ENCODE measurements around the gene RAD51.
A peak's percentile ranks its signal among the peaks of the same experiment; 100 is the strongest.

The RAD51 gene

GRCh38 chr15:40750885-40751284 lies 55.9 kb downstream of the RAD51 start:
- no peaks in the 10 kb centered on the region for H3K9me3 ChIP-seq (ENCODE audit: control insufficient read depth, low read length)
- no peaks in the 10 kb centered on the region for H3K36me3 ChIP-seq (ENCODE audit: control insufficient read depth, insufficient read depth, low read length)
- no peak overlapping the region for H3K4me3 ChIP-seq (ENCODE audit: low read length)
- no peak overlapping the region for H3K9ac ChIP-seq (ENCODE audit: low read length)
- peaks cover 6% of the 10 kb centered on the region for H3K27me3 ChIP-seq (ENCODE audit: control insufficient read depth, insufficient read depth, low read length)
- peaks cover 10% of the 10 kb centered on the region for H3K4me1 ChIP-seq (ENCODE audit: control insufficient read depth, insufficient read depth, low read length)

GRCh38 chr15:40751745-40752144 lies 56.8 kb downstream of the RAD51 start:
- H3K9me3 ChIP-seq (ENCODE audit: control insufficient read depth, low read length): no peaks in the 10 kb centered on the region
- no peaks in the 10 kb centered on the region for H3K36me3 ChIP-seq (ENCODE audit: control insufficient read depth, insufficient read depth, low read length)
- peaks cover 6% of the 10 kb centered on the region for H3K27me3 ChIP-seq (ENCODE audit: control insufficient read depth, insufficient read depth, low read length)
- H3K9ac ChIP-seq (ENCODE audit: low read length): no peak overlapping the region
- peaks cover 10% of the 10 kb centered on the region for H3K4me1 ChIP-seq (ENCODE audit: control insufficient read depth, insufficient read depth, low read length)
- H3K4me3 ChIP-seq (ENCODE audit: low read length): no peak overlapping the region

- H3K4me1 ChIP-seq (ENCODE audit: control insufficient read depth, insufficient read depth, low read length): peaks cover 10% of the 10 kb centered on the region
- peak overlapping the region; percentile 82 for H3K4me3 ChIP-seq (ENCODE audit: low read length)
- peak overlapping the region; percentile 92 for H3K9ac ChIP-seq (ENCODE audit: low read length)
- no peaks in the 10 kb centered on the region for H3K9me3 ChIP-seq (ENCODE audit: control insufficient read depth, low read length)
- no peaks in the 10 kb centered on the region for H3K27me3 ChIP-seq (ENCODE audit: control insufficient read depth, insufficient read depth, low read length)
- no peaks in the 10 kb centered on the region for H3K36me3 ChIP-seq (ENCODE audit: control insufficient read depth, insufficient read depth, low read length)
Measured at GRCh38 chr15:40754574-40754882, 59.6 kb downstream of the RAD51 start.

GRCh38 chr15:40754883-40755811 lies 60.2 kb downstream of the RAD51 start, which contains the start of gene RMDN3:
RMDN3 (minus strand) TSS chr15:40755254; CDS start chr15:40754783, 471 bp downstream.
- peaks cover 10% of the 10 kb centered on the region for H3K4me1 ChIP-seq (ENCODE audit: control insufficient read depth, insufficient read depth, low read length)
- H3K4me3 ChIP-seq (ENCODE audit: low read length): peak within 1 kb of the TSS; percentile 82
- H3K36me3 ChIP-seq (ENCODE audit: control insufficient read depth, insufficient read depth, low read length): no peaks in the 10 kb centered on the region
- H3K9me3 ChIP-seq (ENCODE audit: control insufficient read depth, low read length): no peaks in the 10 kb centered on the region
- H3K9ac ChIP-seq (ENCODE audit: low read length): peak within 1 kb of the TSS; percentile 92
- no peaks in the 10 kb centered on the region for H3K27me3 ChIP-seq (ENCODE audit: control insufficient read depth, insufficient read depth, low read length)

- H3K9me3 ChIP-seq (ENCODE audit: control insufficient read depth, low read length): no peaks in the 10 kb centered on the region
- H3K4me1 ChIP-seq (ENCODE audit: control insufficient read depth, insufficient read depth, low read length): peaks cover 6% of the 10 kb centered on the region
- H3K9ac ChIP-seq (ENCODE audit: low read length): peak overlapping the region; percentile 92
- no peak overlapping the region for H3K4me3 ChIP-seq (ENCODE audit: low read length)
- H3K27me3 ChIP-seq (ENCODE audit: control insufficient read depth, insufficient read depth, low read length): no peaks in the 10 kb centered on the region
- H3K36me3 ChIP-seq (ENCODE audit: control insufficient read depth, insufficient read depth, low read length): no peaks in the 10 kb centered on the region
Measured at GRCh38 chr15:40755812-40756208, 60.8 kb downstream of the RAD51 start.

GRCh38 chr15:40756938-40757337 lies 62.0 kb downstream of the RAD51 start:
- Histone ChIP-seq H3K9me3 (ENCODE audit: control insufficient read depth, low read length) (no peaks in the 10 kb centered on the region), H3K4me1 (ENCODE audit: control insufficient read depth, insufficient read depth, low read length) (no peaks in the 10 kb centered on the region), H3K9ac (ENCODE audit: low read length) (no peak overlapping the region), H3K27me3 (ENCODE audit: control insufficient read depth, insufficient read depth, low read length) (no peaks in the 10 kb centered on the region), H3K36me3 (ENCODE audit: control insufficient read depth, insufficient read depth, low read length) (no peaks in the 10 kb centered on the region), H3K4me3 (ENCODE audit: low read length) (no peak overlapping the region)

- H3K9me3 ChIP-seq (ENCODE audit: control insufficient read depth, low read length): no peaks in the 10 kb centered on the region
- H3K9ac ChIP-seq (ENCODE audit: low read length): no peak overlapping the region
- no peak overlapping the region for H3K4me3 ChIP-seq (ENCODE audit: low read length)
- peaks cover 21% of the 10 kb centered on the region for H3K4me1 ChIP-seq (ENCODE audit: control insufficient read depth, insufficient read depth, low read length)
- H3K27me3 ChIP-seq (ENCODE audit: control insufficient read depth, insufficient read depth, low read length): no peaks in the 10 kb centered on the region
- no peaks in the 10 kb centered on the region for H3K36me3 ChIP-seq (ENCODE audit: control insufficient read depth, insufficient read depth, low read length)
Measured at GRCh38 chr15:40759961-40760360, 65.0 kb downstream of the RAD51 start.

- H3K9me3 ChIP-seq (ENCODE audit: control insufficient read depth, low read length): no peaks in the 10 kb centered on the region
- H3K27me3 ChIP-seq (ENCODE audit: control insufficient read depth, insufficient read depth, low read length): no peaks in the 10 kb centered on the region
- H3K36me3 ChIP-seq (ENCODE audit: control insufficient read depth, insufficient read depth, low read length): no peaks in the 10 kb centered on the region
- peak overlapping the region; percentile 38 for H3K4me3 ChIP-seq (ENCODE audit: low read length)
- peak overlapping the region; percentile 66 for H3K9ac ChIP-seq (ENCODE audit: low read length)
- H3K4me1 ChIP-seq (ENCODE audit: control insufficient read depth, insufficient read depth, low read length): peaks cover 53% of the 10 kb centered on the region
Measured at GRCh38 chr15:40762919-40763800, 68.2 kb downstream of the RAD51 start.

- Histone ChIP-seq H3K4me1 (ENCODE audit: control insufficient read depth, insufficient read depth, low read length) (peaks cover 61% of the 10 kb centered on the region), H3K36me3 (ENCODE audit: control insufficient read depth, insufficient read depth, low read length) (no peaks in the 10 kb centered on the region), H3K4me3 (ENCODE audit: low read length) (peak within 1 kb of the TSS; percentile 38), H3K9ac (ENCODE audit: low read length) (peak within 1 kb of the TSS; percentile 66), H3K27me3 (ENCODE audit: control insufficient read depth, insufficient read depth, low read length) (no peaks in the 10 kb centered on the region), H3K9me3 (ENCODE audit: control insufficient read depth, low read length) (no peaks in the 10 kb centered on the region)
Measured at GRCh38 chr15:40763801-40764628, 69.0 kb downstream of the RAD51 start, which contains the start of gene GCHFR. GCHFR (plus strand) TSS chr15:40764068; CDS start chr15:40764181, 113 bp downstream.

GRCh38 chr15:40764629-40765103 lies 69.7 kb downstream of the RAD51 start:
- H3K36me3 ChIP-seq (ENCODE audit: control insufficient read depth, insufficient read depth, low read length): no peaks in the 10 kb centered on the region
- peaks cover 68% of the 10 kb centered on the region for H3K4me1 ChIP-seq (ENCODE audit: control insufficient read depth, insufficient read depth, low read length)
- peak overlapping the region; percentile 66 for H3K9ac ChIP-seq (ENCODE audit: low read length)
- no peaks in the 10 kb centered on the region for H3K27me3 ChIP-seq (ENCODE audit: control insufficient read depth, insufficient read depth, low read length)
- H3K9me3 ChIP-seq (ENCODE audit: control insufficient read depth, low read length): no peaks in the 10 kb centered on the region
- peak overlapping the region; percentile 38 for H3K4me3 ChIP-seq (ENCODE audit: low read length)

GRCh38 chr15:40766194-40766815 lies 71.3 kb downstream of the RAD51 start:
- Histone ChIP-seq H3K4me3 (ENCODE audit: low read length) (no peak overlapping the region), H3K9me3 (ENCODE audit: control insufficient read depth, low read length) (no peaks in the 10 kb centered on the region), H3K9ac (ENCODE audit: low read length) (no peak overlapping the region), H3K36me3 (ENCODE audit: control insufficient read depth, insufficient read depth, low read length) (no peaks in the 10 kb centered on the region), H3K4me1 (ENCODE audit: control insufficient read depth, insufficient read depth, low read length) (peaks cover 81% of the 10 kb centered on the region), H3K27me3 (ENCODE audit: control insufficient read depth, insufficient read depth, low read length) (no peaks in the 10 kb centered on the region)
